Fibroblast of lung (primary cell): ENCODE results near the gene HDLBP.

Experiments used
- CTCF ChIP-seq, 2 donors: IDR thresholded peaks in 1 of 2; conservative IDR thresholded peaks in 1 of 2; 1 replicate in 1 of 2; 2 replicates in 1 of 2; pipeline ENCODE4 v1.5.1; 2011 to 2012; ENCODE audit warnings: low read length in 2 of 2, control low read depth in 1 of 2, inconsistent platforms in 1 of 2, low read depth in 1 of 2, mild to moderate bottlenecking in 1 of 2
- EZH2 ChIP-seq: IDR thresholded peaks from 2 replicates; pipeline ENCODE4 v1.5.1; 2012; ENCODE audit warnings: low read length, control low read depth, mild to moderate bottlenecking; ENCODE audit errors: missing control alignments

GRCh38 chr2:241275910-241276309, 39.6 kb downstream of the HDLBP start:
- TF ChIP-seq CTCF (conservative IDR thresholded peaks at IDR 0.05 in 1 of 2, IDR thresholded peaks at IDR 0.05 in 1 of 2; ENCODE audit: low read depth in 1 of 2, low read length in 2 of 2) (no peak), EZH2 (no peak)
